ENCODE data around the gene XYLT1.

- TF ChIP-seq ARNT (IDR thresholded peaks at IDR 0.05), result no peak
- TF ChIP-seq PKNOX1 (IDR thresholded peaks at IDR 0.05), result no peak
- TF ChIP-seq FOXM1 (IDR thresholded peaks at IDR 0.05; ENCODE audit: borderline replicate concordance), result no peak
- TF ChIP-seq CTBP1 (IDR thresholded peaks at IDR 0.05; ENCODE audit: borderline replicate concordance), result no peak
- no peak for TF ChIP-seq FOXA1 (IDR thresholded peaks at IDR 0.05)
- TF ChIP-seq NFRKB (IDR thresholded peaks at IDR 0.05), result no peak
- TF ChIP-seq SP1 (IDR thresholded peaks at IDR 0.05), result no peak
- no peak for TF ChIP-seq HDGF (IDR thresholded peaks at IDR 0.05; ENCODE audit: borderline replicate concordance)
- TF ChIP-seq ZNF384 (IDR thresholded peaks at IDR 0.05), result no peak
- no peak for TF ChIP-seq SUZ12 (IDR thresholded peaks at IDR 0.05)
- TF ChIP-seq TARDBP (IDR thresholded peaks at IDR 0.05), result no peak
- TF ChIP-seq ELF4 (IDR thresholded peaks at IDR 0.05), result no peak
- no peak for TF ChIP-seq BHLHE40 (IDR thresholded peaks at IDR 0.05; ENCODE audit: borderline replicate concordance)
- TF ChIP-seq FOXK2 (IDR thresholded peaks at IDR 0.05), result no peak
Measured at GRCh38 chr16:17389384-17389783, 81.4 kb downstream of the XYLT1 start.
